A673 (cell line): ENCODE measurements around the gene TIFAB.

Source experiments
- EZH2 ChIP-seq: fragments of 200-600 bp; sonication (generic); IDR thresholded peaks from 2 replicates; pipeline ENCODE4 v1.6.1; 2017; ENCODE audit warnings: borderline replicate concordance, low read depth, mild to moderate bottlenecking, mixed read lengths, antibody characterized with exemption, low read length; ENCODE audit not compliant: poor library complexity, severe bottlenecking
- TF ChIP-seq, protein P1 (sequence below): fragments of 300-800, 200-600 bp; sonication (generic); conservative IDR thresholded peaks from 2 replicates; pipeline ENCODE4 v1.5.1; 2017; ENCODE audit warnings: low read depth, mild to moderate bottlenecking, antibody characterized with exemption, low read length, moderate library complexity, mixed read lengths

DNA sequence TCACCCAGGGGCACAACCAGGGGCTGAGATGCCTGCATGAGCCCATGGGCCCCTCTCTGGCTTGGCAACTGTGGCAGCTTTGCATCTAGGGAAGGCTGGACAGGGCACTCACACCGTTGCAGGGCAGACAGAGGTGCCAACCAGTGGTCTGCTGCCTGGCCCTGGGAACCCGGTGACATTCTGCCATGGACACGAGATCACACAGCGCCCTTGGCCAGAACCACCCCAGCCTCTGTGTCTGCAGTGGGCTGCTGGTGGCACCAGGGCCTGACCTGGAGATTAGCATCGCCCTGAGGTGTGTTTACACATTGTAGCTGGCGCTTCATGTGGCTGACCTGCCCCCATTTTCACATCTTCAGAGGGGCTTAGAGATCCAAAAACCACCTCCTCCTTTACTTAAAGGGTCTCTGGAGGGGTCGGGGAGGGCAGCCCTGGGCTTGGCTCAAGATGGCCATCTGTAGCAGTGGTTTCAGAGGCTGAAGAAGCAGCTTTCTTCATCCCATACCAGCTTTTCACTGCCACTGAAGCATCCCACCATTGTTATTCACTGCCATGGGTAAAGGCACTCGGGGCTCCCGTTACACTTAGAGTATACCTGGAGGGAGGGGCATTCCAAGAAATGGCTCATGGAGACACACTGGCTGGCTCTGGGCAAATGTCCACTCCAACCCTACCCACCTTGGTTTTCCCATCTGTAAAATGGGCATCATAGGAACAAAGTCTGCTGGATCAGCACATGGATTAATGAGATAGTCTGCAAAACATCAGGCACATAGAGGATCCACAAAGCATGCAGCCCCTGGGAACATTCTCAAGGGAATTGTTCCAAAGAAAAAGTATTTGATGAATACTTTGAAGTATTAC lies 16.5 kb downstream of the TIFAB start:
- TF ChIP-seq, protein P1, sequence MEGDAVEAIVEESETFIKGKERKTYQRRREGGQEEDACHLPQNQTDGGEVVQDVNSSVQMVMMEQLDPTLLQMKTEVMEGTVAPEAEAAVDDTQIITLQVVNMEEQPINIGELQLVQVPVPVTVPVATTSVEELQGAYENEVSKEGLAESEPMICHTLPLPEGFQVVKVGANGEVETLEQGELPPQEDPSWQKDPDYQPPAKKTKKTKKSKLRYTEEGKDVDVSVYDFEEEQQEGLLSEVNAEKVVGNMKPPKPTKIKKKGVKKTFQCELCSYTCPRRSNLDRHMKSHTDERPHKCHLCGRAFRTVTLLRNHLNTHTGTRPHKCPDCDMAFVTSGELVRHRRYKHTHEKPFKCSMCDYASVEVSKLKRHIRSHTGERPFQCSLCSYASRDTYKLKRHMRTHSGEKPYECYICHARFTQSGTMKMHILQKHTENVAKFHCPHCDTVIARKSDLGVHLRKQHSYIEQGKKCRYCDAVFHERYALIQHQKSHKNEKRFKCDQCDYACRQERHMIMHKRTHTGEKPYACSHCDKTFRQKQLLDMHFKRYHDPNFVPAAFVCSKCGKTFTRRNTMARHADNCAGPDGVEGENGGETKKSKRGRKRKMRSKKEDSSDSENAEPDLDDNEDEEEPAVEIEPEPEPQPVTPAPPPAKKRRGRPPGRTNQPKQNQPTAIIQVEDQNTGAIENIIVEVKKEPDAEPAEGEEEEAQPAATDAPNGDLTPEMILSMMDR = no peak
- no peak for TF ChIP-seq EZH2
